ENCODE results near the gene HES4.
"Not testable (repeated sequence)": the region's sequence is repeated elsewhere in the genome, so short reads cannot be mapped to it uniquely, and the experiment has no call there.

HES4 gene

DNA sequence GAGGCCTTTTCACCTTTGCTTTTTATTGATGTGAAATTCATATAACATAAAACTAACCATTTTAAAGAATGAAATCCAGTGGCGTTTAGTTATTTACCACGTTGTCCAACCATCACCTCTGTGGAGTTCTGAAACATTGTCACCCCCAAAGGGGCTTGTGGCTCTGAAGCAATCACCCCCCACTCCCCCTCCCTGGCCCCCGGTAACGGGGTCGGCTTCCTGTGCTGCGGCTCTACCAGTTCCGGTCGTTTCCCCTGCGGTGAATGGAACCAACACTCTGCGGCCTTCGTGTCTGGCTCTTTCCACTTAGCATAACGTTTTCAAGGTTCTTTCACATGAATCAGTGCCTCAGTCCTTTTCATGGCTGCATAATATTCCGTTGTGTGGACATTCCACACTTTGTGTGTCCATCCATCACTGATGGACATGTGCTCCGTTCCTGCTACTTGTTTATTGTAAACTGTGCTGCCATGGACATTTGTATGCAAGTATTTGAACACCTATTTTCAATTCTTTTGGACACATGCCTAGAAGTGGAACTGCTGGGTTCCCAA lies 11.6 kb upstream of the HES4 start:
- H3K9ac ChIP-seq (ENCODE audit: low read length): no peak overlapping the region
- H3K4me2 ChIP-seq (ENCODE audit: low read length): no peak overlapping the region
- no peak overlapping the region for H3K4me3 ChIP-seq (ENCODE audit: low read depth, low read length, poor library complexity, severe bottlenecking)
- no peaks in the 10 kb centered on the region for H3F3A ChIP-seq (ENCODE audit: insufficient read depth, low read length)
- H3K36me3 ChIP-seq (ENCODE audit: insufficient read depth, low read length): no peaks in the 10 kb centered on the region; the same call in 1 of the 2 replicates
- H4K20me1 ChIP-seq (ENCODE audit: insufficient read depth, low read length): no peaks in the 10 kb centered on the region
- H3K4me1 ChIP-seq (ENCODE audit: insufficient read depth, low read length, severe bottlenecking): peaks cover 23% of the 10 kb centered on the region
- H3K79me2 ChIP-seq (ENCODE audit: insufficient read depth, low read length): no peaks in the 10 kb centered on the region
- no peaks in the 10 kb centered on the region for H3K9me2 ChIP-seq (ENCODE audit: low read depth, low read length)
- no peak overlapping the region for H2AFZ ChIP-seq (ENCODE audit: low read length)
- no peaks in the 10 kb centered on the region for H3K9me3 ChIP-seq (ENCODE audit: low read length)
- TF ChIP-seq, protein P1, sequence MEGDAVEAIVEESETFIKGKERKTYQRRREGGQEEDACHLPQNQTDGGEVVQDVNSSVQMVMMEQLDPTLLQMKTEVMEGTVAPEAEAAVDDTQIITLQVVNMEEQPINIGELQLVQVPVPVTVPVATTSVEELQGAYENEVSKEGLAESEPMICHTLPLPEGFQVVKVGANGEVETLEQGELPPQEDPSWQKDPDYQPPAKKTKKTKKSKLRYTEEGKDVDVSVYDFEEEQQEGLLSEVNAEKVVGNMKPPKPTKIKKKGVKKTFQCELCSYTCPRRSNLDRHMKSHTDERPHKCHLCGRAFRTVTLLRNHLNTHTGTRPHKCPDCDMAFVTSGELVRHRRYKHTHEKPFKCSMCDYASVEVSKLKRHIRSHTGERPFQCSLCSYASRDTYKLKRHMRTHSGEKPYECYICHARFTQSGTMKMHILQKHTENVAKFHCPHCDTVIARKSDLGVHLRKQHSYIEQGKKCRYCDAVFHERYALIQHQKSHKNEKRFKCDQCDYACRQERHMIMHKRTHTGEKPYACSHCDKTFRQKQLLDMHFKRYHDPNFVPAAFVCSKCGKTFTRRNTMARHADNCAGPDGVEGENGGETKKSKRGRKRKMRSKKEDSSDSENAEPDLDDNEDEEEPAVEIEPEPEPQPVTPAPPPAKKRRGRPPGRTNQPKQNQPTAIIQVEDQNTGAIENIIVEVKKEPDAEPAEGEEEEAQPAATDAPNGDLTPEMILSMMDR (IDR thresholded peaks at IDR 0.05; ENCODE audit: low read length): no peak
- TF ChIP-seq EZH2 (IDR thresholded peaks at IDR 0.05; ENCODE audit: borderline replicate concordance, low read length): no peak
- no peaks in the 10 kb centered on the region; the same call in 1 of the 2 replicates for H3K27me3 ChIP-seq (ENCODE audit: insufficient read depth, low read length)
- H3K27ac ChIP-seq (ENCODE audit: low read depth, low read length, poor library complexity, severe bottlenecking): no peak overlapping the region

DNA sequence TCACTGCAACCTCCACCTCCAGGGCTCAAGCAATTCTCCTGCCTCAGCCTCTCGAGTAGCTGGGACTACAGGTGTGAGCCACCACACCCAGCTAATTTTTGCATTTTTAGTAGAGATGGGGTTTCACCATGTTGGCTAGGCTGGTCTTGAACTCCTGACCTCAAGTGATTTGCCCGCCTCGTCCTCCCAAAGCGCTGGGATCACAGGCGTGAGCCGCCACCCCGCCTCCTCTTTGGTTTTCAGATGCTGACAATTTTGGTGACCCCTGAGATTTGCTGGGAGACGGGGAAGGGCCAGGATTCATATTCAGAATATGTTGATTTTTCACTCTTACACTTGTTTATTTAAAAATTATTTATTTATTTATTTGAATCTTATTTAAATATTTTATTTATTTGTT lies 10.2 kb upstream of the HES4 start:
- not testable (repeated sequence) for H2AFZ ChIP-seq (ENCODE audit: low read length); H4K20me1 ChIP-seq (ENCODE audit: insufficient read depth, low read length); H3K4me2 ChIP-seq (ENCODE audit: low read length); H3K36me3 ChIP-seq (ENCODE audit: insufficient read depth, low read length); H3K27me3 ChIP-seq (ENCODE audit: insufficient read depth, low read length); H3F3A ChIP-seq (ENCODE audit: insufficient read depth, low read length); H3K9me2 ChIP-seq (ENCODE audit: low read depth, low read length); H3K4me3 ChIP-seq (ENCODE audit: low read depth, low read length, poor library complexity, severe bottlenecking); H3K27ac ChIP-seq (ENCODE audit: low read depth, low read length, poor library complexity, severe bottlenecking); H3K79me2 ChIP-seq (ENCODE audit: insufficient read depth, low read length); H3K9me3 ChIP-seq (ENCODE audit: low read length); H3K9ac ChIP-seq (ENCODE audit: low read length)
- H3K4me1 ChIP-seq (ENCODE audit: insufficient read depth, low read length, severe bottlenecking): peaks cover 23% of the 10 kb centered on the region

DNA sequence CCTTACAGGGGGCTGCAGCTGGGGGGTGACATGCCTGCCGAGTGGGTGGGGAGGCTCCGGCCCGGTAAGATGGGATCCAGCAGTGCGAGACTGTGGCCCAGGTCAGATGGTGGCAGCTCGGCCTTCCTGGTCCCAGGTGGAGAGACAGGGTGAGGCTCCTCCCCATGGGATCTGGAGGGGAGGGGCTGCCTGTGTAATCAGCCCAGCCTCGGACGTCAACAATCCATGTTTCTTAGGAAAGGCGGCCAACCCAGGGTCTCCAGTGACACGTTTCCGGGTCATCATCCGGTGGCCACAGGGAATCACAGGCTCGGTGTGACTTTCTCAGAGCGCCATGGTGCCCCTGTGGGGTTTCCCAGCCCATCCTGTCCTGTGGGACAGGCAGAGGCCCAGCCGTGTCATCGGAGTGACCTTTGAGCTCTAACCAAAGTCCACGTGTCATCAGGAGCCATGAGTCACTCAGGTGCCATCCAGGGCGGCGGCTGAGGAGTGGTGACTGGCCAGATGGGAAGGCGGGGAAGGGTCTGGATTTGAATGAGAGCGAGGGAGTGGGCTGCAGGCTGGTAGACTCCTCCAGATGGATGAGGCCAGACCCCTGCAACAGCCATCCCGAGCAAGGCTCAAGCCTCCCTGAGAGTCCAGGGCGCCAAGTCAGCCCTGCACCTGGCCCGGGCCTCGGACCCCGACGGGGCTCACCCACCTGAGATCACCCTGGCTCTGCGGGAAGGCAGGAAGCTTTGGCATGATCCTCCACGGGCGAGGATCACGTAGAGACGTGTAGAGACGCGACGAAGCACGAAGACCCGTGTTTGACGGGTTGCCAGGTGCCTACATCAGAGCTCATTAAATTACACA lies 6.6 kb upstream of the HES4 start:
- H2AFZ ChIP-seq (ENCODE audit: low read length): no peak overlapping the region
- no peak overlapping the region for H3K27ac ChIP-seq (ENCODE audit: low read depth, low read length, poor library complexity, severe bottlenecking)
- TF ChIP-seq, protein P1 (IDR thresholded peaks at IDR 0.05; ENCODE audit: low read length): no peak
- no peak for TF ChIP-seq EZH2 (IDR thresholded peaks at IDR 0.05; ENCODE audit: borderline replicate concordance, low read length)
- no peaks in the 10 kb centered on the region for H3F3A ChIP-seq (ENCODE audit: insufficient read depth, low read length)
- no peaks in the 10 kb centered on the region for H3K9me3 ChIP-seq (ENCODE audit: low read length)
- H4K20me1 ChIP-seq (ENCODE audit: insufficient read depth, low read length): no peaks in the 10 kb centered on the region
- H3K9me2 ChIP-seq (ENCODE audit: low read depth, low read length): no peaks in the 10 kb centered on the region
- no peak overlapping the region for H3K9ac ChIP-seq (ENCODE audit: low read length)
- H3K36me3 ChIP-seq (ENCODE audit: insufficient read depth, low read length): no peaks in the 10 kb centered on the region; the same call in 1 of the 2 replicates
- no peaks in the 10 kb centered on the region for H3K79me2 ChIP-seq (ENCODE audit: insufficient read depth, low read length)
- H3K4me3 ChIP-seq (ENCODE audit: low read depth, low read length, poor library complexity, severe bottlenecking): no peak overlapping the region
- H3K27me3 ChIP-seq (ENCODE audit: insufficient read depth, low read length): peaks cover 16% of the 10 kb centered on the region; the same call in 1 of the 2 replicates
- no peaks in the 10 kb centered on the region for H3K4me1 ChIP-seq (ENCODE audit: insufficient read depth, low read length, severe bottlenecking)
- no peak overlapping the region for H3K4me2 ChIP-seq (ENCODE audit: low read length)

Measured in OCI-LY1 (cell line).